Glutamatergic neuron (in vitro differentiated cells): ENCODE data around the gene KRTAP5-3. TPM values are rescaled to one million over a fixed set of nuclear protein-coding genes. Genes with fewer than 3 reads are reported as not detected.
"Not testable (repeated sequence)": the region's sequence is repeated elsewhere in the genome, so short reads cannot be mapped to it uniquely, and the experiment has no call there.

ENCODE experiments used
- DNase-seq: peaks from one replicate; pipeline ENCODE4 v3.0.0; 2022
- H3K27ac Mint-ChIP-seq: one replicate; pipeline ENCODE4 v1.8.0; 2020; ENCODE audit warnings: mild to moderate bottlenecking, mixed read lengths, inconsistent platforms; ENCODE audit not compliant: unreplicated experiment
- H3K27me3 Mint-ChIP-seq: one replicate; pipeline ENCODE4 v1.8.0; 2020; ENCODE audit warnings: mild to moderate bottlenecking, moderate library complexity, mixed read lengths, inconsistent platforms; ENCODE audit not compliant: unreplicated experiment
- H3K36me3 Mint-ChIP-seq: one replicate; pipeline ENCODE4 v1.8.0; 2020; ENCODE audit warnings: mild to moderate bottlenecking, mixed read lengths, inconsistent platforms; ENCODE audit not compliant: unreplicated experiment
- H3K4me1 Mint-ChIP-seq: one replicate; pipeline ENCODE4 v1.8.0; 2020; ENCODE audit warnings: mild to moderate bottlenecking, low read depth, mixed read lengths, inconsistent platforms; ENCODE audit not compliant: unreplicated experiment
- H3K4me3 Mint-ChIP-seq: one replicate; pipeline ENCODE4 v1.8.0; 2020; ENCODE audit warnings: mild to moderate bottlenecking, mixed read lengths, inconsistent platforms; ENCODE audit not compliant: unreplicated experiment
- H3K9me3 Mint-ChIP-seq: one replicate; pipeline ENCODE4 v1.8.0; 2020; ENCODE audit warnings: mild to moderate bottlenecking, moderate library complexity, mixed read lengths, inconsistent platforms; ENCODE audit not compliant: unreplicated experiment
- total RNA-seq: library from RNA; stranded (reverse); fragmentation: NEBNext Ultra II Directional; extraction: Animal tissue kit (Norgen Biotek cat#: 25700); gene quantifications from one replicate; pipeline ENCODE4 v1.2.1, GENCODE V29; 2021; ENCODE audit not compliant: unreplicated experiment
- TF ChIP-seq, protein P1 (sequence below): fragments of 200-600 bp; sonication (generic); IDR thresholded peaks from one replicate; pipeline ENCODE4 v1.5.0; 2021; ENCODE audit not compliant: partially characterized antibody, unreplicated experiment

The KRTAP5-3 gene
- total RNA-seq, 1 donor from 2014 or later, result not detected

DNA sequence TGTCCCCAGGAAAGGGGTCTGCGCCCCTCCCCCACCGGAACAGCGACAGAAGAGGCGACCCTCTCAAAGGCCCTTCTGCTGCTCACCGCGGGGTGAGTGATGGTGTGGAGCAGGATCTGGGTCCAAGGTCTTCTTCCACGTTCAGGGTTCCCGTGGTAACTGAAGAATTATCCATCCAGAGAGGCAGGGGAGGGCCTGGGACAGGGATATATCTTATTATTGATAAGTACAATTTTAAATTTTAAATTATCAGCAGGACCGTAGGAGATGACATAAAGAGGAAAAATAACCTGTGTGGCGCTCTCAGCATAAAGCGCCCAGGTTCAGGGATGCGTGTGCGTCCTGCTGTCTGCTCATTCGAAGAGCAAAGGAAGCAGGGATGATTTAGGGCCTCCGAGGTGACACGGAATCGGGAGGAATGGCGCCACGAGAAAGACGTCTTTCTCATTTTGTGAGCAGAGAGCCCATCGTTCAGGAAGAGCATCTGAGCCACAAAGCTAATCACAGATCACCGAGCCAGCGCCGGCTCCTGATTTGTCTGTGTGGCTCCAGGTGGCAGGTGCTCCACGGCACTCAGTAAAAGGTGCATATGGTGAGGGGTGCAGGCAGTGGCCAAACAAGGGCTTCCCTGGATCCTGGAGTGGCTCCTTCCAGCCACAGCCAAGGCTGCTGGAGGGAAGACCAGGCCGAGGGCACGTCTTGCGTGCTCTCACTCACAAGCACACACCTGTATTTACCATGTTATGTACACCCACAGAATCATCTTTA is 40.6 kb upstream of the KRTAP5-3 start:
- H3K36me3 Mint-ChIP-seq, result no peaks in the 10 kb centered on the region
- DNase-seq, result no peak
- no peak overlapping the region for H3K27ac Mint-ChIP-seq
- H3K4me3 Mint-ChIP-seq, result no peak overlapping the region
- H3K4me1 Mint-ChIP-seq, result no peaks in the 10 kb centered on the region
- H3K9me3 Mint-ChIP-seq, result peaks cover under 1% of the 10 kb centered on the region
- TF ChIP-seq, protein P1, sequence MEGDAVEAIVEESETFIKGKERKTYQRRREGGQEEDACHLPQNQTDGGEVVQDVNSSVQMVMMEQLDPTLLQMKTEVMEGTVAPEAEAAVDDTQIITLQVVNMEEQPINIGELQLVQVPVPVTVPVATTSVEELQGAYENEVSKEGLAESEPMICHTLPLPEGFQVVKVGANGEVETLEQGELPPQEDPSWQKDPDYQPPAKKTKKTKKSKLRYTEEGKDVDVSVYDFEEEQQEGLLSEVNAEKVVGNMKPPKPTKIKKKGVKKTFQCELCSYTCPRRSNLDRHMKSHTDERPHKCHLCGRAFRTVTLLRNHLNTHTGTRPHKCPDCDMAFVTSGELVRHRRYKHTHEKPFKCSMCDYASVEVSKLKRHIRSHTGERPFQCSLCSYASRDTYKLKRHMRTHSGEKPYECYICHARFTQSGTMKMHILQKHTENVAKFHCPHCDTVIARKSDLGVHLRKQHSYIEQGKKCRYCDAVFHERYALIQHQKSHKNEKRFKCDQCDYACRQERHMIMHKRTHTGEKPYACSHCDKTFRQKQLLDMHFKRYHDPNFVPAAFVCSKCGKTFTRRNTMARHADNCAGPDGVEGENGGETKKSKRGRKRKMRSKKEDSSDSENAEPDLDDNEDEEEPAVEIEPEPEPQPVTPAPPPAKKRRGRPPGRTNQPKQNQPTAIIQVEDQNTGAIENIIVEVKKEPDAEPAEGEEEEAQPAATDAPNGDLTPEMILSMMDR, result no peak
- peaks cover 2% of the 10 kb centered on the region for H3K27me3 Mint-ChIP-seq

DNA sequence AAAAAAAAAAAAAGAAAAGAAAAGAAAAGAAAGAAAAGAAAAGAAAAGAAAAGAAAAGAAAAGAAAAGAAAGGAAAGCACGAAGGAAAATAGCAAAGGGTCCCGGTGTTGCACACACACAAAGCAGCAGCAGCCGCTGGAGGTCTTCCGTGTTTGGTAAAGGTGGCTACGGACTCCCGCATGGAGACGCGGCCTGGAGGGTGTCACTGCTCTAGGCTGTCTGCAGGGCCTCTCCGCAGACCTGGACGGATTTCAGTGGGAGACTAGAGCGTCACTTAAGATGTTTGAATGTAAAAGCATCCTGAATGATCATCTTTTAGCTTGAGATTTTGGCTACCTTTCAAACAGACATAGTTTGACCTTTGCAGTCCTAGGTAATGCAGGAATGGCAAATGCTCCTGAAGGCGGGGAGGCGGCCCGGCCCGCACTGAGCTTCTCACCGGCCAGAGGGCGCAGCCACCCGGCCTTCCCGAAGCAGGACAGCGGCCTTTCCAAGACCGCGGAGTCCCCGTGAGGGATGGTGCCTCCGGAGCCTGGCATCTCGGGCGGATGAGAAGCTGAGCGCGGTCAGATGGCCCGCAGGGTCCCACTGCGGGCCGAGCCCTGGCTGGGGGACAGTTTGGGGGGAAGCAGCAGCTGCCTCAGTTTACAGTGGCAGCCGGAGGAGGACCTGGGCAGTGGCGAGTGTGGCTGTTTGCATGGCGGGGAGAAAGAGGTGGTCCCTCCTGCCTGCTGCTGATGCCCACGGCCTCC is 39.8 kb upstream of the KRTAP5-3 start:
- no peak for DNase-seq
- Mint-ChIP-seq H3K27me3 (peaks cover 2% of the 10 kb centered on the region), H3K4me3 (no peak overlapping the region)

DNA sequence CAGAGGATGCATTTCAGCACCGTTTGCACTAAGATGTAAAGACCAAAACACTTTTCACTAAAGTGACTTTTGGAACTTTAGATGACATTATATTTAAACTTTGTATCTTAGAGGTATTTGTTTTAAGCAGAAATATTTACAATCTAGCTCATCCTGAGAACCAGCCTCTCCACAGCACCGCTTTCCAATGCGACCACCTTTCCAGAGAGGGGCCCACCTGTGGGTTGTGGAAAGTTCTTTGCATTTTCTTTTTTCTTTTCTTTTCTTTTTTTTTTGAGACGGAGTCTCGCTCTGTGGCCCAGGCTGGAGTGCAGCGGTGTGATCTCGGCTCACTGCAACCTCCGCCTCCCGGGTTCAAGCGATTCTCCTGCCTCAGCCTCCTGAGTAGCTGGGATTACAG is 38.3 kb upstream of the KRTAP5-3 start:
- H3K27me3 Mint-ChIP-seq, H3K4me1 Mint-ChIP-seq, H3K36me3 Mint-ChIP-seq, H3K4me3 Mint-ChIP-seq, DNase-seq, H3K27ac Mint-ChIP-seq, H3K9me3 Mint-ChIP-seq: not testable (repeated sequence)

More for the DNA sequence above, 39.8 kb upstream of the KRTAP5-3 start:
- Mint-ChIP-seq H3K9me3 (no peaks in the 10 kb centered on the region), H3K4me1 (no peaks in the 10 kb centered on the region), H3K27ac (no peak overlapping the region), H3K36me3 (no peaks in the 10 kb centered on the region)
- TF ChIP-seq, protein P1, result no peak

DNA sequence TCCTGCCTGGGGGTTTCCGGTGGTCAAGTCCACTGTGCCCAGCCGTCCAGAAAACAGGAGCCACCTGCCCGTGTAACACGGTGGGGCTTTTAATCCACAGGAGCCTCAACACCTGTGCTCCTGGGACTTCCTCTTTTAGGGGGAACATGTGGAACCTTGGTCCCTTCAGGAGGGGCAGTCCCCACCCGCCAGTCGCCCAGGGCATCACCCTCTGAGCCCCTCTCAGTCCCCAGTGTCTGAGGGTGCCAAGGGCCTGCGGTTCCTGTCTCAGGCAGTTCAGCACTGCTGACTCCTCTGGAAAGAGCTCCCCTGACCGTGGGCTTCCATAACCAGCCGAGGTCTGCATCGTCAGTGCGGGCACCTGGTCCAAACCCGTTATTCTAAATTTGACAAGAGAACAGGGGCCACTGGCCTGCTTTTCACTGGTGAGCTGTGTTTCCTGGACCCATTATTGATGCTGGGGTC is 37.1 kb upstream of the KRTAP5-3 start:
- DNase-seq, result no peak
- Mint-ChIP-seq H3K36me3 (no peaks in the 10 kb centered on the region), H3K4me1 (no peaks in the 10 kb centered on the region), H3K27me3 (no peaks in the 10 kb centered on the region), H3K27ac (no peak overlapping the region), H3K9me3 (no peaks in the 10 kb centered on the region), H3K4me3 (no peak overlapping the region)
- TF ChIP-seq, protein P1, result no peak

DNA sequence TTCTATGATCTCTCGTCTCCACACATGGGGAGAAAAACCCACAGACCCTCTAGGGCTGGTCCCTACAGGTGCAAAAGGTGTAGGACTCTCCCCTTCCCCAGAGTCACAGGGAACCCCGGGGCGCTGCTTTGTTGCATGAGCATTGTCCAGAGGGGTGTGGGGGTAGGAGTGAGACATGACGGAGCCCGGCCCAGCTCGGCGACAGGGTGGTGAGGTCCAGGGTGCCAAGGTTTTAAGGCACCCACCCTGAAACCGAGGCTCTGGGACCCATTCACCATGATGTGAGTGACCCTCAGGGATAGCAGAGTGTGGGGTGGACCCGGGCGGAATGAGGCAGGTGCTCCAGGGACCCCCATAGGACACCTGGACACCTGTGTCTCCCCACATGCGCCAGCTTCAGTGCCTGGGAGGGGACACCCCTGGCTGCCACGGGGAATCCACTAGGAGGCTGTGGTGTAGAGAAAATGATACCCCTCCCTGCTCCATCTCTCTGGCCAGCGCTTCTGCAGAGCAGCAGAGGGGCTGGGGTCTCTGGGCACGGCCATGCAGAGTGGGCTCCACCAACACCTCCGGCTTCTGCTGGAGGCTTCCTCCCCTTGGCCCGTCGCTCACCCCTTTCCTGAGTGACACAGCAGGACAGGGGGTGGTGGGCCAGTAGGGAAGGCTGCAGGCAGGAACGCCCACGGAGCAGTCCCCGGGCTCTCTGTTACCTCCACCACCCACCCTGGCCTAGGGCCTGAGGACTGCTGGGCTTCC is 36.5 kb upstream of the KRTAP5-3 start:
- Mint-ChIP-seq H3K4me3 (no peak overlapping the region), H3K27ac (no peak overlapping the region)

More for the DNA sequence above, 36.5 kb upstream of the KRTAP5-3 start:
- DNase-seq, result no peak
- TF ChIP-seq, protein P1, result no peak
- Mint-ChIP-seq H3K4me1 (no peaks in the 10 kb centered on the region), H3K36me3 (no peaks in the 10 kb centered on the region), H3K9me3 (no peaks in the 10 kb centered on the region), H3K27me3 (no peaks in the 10 kb centered on the region)
